Kidney (tissue), 14 donors: ENCODE data around the gene PROB1. TPM values are rescaled to one million over a fixed set of nuclear protein-coding genes. Genes with fewer than 3 reads are reported as not detected.

Experiments
- DNase-seq, 5 donors: peaks; one replicate each; pipeline ENCODE4 v3.0.0-alpha.2; 2013 to 2020
- FAIRE-seq: peaks from 2 replicates; lab custom pipeline; 2012; peaks lifted over from hg19 to GRCh38; lab: Jason Lieb, UNC
- H3K27ac ChIP-seq, 2 donors: one replicate each; pipeline ENCODE4 v1.7.0; 2013; ENCODE audit warnings: low read depth in 2 of 2, low read length in 2 of 2, inconsistent platforms in 1 of 2
- H3K27me3 ChIP-seq: one replicate; pipeline ENCODE4 v1.7.1; 2013; ENCODE audit warnings: low read length, inconsistent platforms; ENCODE audit not compliant: control insufficient read depth, insufficient read depth
- H3K36me3 ChIP-seq, 3 donors: one replicate each; pipeline versions ENCODE4 v1.7.0 to v1.7.1; 2013; ENCODE audit warnings: low read length in 3 of 3, control low read depth in 1 of 3, inconsistent platforms in 1 of 3; ENCODE audit not compliant: insufficient read depth in 3 of 3, control insufficient read depth in 2 of 3
- H3K4me1 ChIP-seq, 3 donors: one replicate each; pipeline versions ENCODE4 v1.7.0 to v1.7.1; 2013; ENCODE audit warnings: low read length in 3 of 3, inconsistent platforms in 1 of 3, low read depth in 1 of 3; ENCODE audit not compliant: control insufficient read depth in 2 of 3, insufficient read depth in 2 of 3
- H3K4me3 ChIP-seq, 3 donors: one replicate each; pipeline versions ENCODE4 v1.7.0 to v1.8.1; 2013; ENCODE audit warnings: low read length in 3 of 3, control low read depth in 1 of 3, inconsistent platforms in 1 of 3
- H3K9ac ChIP-seq, 3 donors: one replicate each; pipeline versions ENCODE4 v1.7.0 to v1.7.1; 2013; ENCODE audit warnings: low read length in 3 of 3, control low read depth in 1 of 3, inconsistent platforms in 1 of 3
- H3K9me3 ChIP-seq, 3 donors: one replicate each; pipeline versions ENCODE4 v1.7.0 to v1.7.1; 2013; ENCODE audit warnings: low read length in 3 of 3, control low read depth in 1 of 3, inconsistent platforms in 1 of 3; ENCODE audit not compliant: control insufficient read depth in 2 of 3, insufficient read depth in 1 of 3
- intact Hi-C: fragments of 100-400 bp; cut with DNase I; formaldehyde crosslinking; loops from one replicate; pipeline ENCODE4 v1.11.1; 2022
- polyA plus RNA-seq: library from polyadenylated mRNA; stranded (reverse); fragments of 350-450 nt; fragmentation: Illumina TruSeq; extraction: RNeasy Lipid Tissue Mini Kit (QIAGEN cat#74804); gene quantifications from one replicate; pipeline ENCODE4 v1.2.3, GENCODE V29; 2014; ENCODE audit warnings: low read depth, low replicate concordance; ENCODE audit not compliant: insufficient read depth
- total RNA-seq: library from RNA; stranded (reverse); fragmentation: NEBNext Ultra II Directional; extraction: Animal tissue kit (Norgen Biotek cat#: 25700); gene quantifications from one replicate; pipeline ENCODE4 v1.2.1, GENCODE V29; 2021
- TF ChIP-seq, protein P1 (sequence below): IDR thresholded peaks from 3 replicates; pipeline ENCODE4 v1.5.1; 2012; ENCODE audit warnings: mild to moderate bottlenecking, moderate library complexity, borderline replicate concordance; ENCODE audit not compliant: insufficient read depth; ENCODE audit errors: extremely low read depth
- donor health status: control.
- donor health status: control.
- donor health status: control.
- donor health status: control.
- donor health status: control.
- donor health status: DM: yes; HTN: yes; CAD: no.
- donor health status: Normal renal cell carcinoma (clear cell type).

Gene PROB1
- total and polyA plus RNA-seq, 2 donors from 2014 or later = 1.5 to 3.8 TPM

- Histone ChIP-seq H3K9me3 (no peaks in the 10 kb centered on the region), H3K4me3 (peak within 1 kb of the TSS; percentile 93 to 98 (median 95)), H3K27me3 (no peaks in the 10 kb centered on the region), H3K4me1 (peaks cover 0 to 11% (median 8%) of the 10 kb centered on the region in 3 donors), H3K9ac (peak within 1 kb of the TSS; percentile 66 to 96 (median 94)), H3K36me3 (no peaks in the 10 kb centered on the region), H3K27ac (peak within 1 kb of the TSS; percentile 94 to 99)
- intact Hi-C loops = no loop called here
- FAIRE-seq (no peak), DNase-seq (peak; percentile 95 to 97 (median 96))
- TF ChIP-seq, protein P1, sequence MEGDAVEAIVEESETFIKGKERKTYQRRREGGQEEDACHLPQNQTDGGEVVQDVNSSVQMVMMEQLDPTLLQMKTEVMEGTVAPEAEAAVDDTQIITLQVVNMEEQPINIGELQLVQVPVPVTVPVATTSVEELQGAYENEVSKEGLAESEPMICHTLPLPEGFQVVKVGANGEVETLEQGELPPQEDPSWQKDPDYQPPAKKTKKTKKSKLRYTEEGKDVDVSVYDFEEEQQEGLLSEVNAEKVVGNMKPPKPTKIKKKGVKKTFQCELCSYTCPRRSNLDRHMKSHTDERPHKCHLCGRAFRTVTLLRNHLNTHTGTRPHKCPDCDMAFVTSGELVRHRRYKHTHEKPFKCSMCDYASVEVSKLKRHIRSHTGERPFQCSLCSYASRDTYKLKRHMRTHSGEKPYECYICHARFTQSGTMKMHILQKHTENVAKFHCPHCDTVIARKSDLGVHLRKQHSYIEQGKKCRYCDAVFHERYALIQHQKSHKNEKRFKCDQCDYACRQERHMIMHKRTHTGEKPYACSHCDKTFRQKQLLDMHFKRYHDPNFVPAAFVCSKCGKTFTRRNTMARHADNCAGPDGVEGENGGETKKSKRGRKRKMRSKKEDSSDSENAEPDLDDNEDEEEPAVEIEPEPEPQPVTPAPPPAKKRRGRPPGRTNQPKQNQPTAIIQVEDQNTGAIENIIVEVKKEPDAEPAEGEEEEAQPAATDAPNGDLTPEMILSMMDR = no peak
These were observed 44.4 kb upstream of the PROB1 start, which contains the start of gene DNAJC18 for GRCh38 chr5:139439013-139439903. Gene DNAJC18, minus strand, starts transcription at chr5:139439525. Its CDS starts 80 bp downstream, at chr5:139439445.

- H3K36me3 ChIP-seq = no peaks in the 10 kb centered on the region
- H3K27ac ChIP-seq = peak overlapping the region in 1 of 2 donors; percentile 99
- DNase-seq (no peak), FAIRE-seq (no peak)
- H3K9me3 ChIP-seq = no peaks in the 10 kb centered on the region
- intact Hi-C loops = no loop called here
- peak overlapping the region in 2 of 3 donors; percentile 55 to 66 for H3K9ac ChIP-seq
- TF ChIP-seq, protein P1 = no peak
- H3K27me3 ChIP-seq = no peaks in the 10 kb centered on the region
- H3K4me3 ChIP-seq = peak overlapping the region; percentile 82 to 95 (median 93)
- H3K4me1 ChIP-seq = peaks cover 0 to 11% (median 8%) of the 10 kb centered on the region in 3 donors
These were observed 43.8 kb upstream of the PROB1 start for GRCh38 chr5:139438707-139439012.

- no peaks in the 10 kb centered on the region for H3K36me3 ChIP-seq
- no peaks in the 10 kb centered on the region for H3K9me3 ChIP-seq
- no peak overlapping the region for H3K9ac ChIP-seq
- no peak overlapping the region for H3K27ac ChIP-seq
- DNase-seq (no peak), FAIRE-seq (no peak)
- peaks cover 0 to 11% (median 8%) of the 10 kb centered on the region in 3 donors for H3K4me1 ChIP-seq
- intact Hi-C loops = no loop called here
- H3K4me3 ChIP-seq = no peak overlapping the region
- TF ChIP-seq, protein P1 = no peak
- no peaks in the 10 kb centered on the region for H3K27me3 ChIP-seq
These were observed 40.8 kb upstream of the PROB1 start for GRCh38 chr5:139435676-139436075.
